Measurements from ENCODE around the gene GCNT3.

DNA sequence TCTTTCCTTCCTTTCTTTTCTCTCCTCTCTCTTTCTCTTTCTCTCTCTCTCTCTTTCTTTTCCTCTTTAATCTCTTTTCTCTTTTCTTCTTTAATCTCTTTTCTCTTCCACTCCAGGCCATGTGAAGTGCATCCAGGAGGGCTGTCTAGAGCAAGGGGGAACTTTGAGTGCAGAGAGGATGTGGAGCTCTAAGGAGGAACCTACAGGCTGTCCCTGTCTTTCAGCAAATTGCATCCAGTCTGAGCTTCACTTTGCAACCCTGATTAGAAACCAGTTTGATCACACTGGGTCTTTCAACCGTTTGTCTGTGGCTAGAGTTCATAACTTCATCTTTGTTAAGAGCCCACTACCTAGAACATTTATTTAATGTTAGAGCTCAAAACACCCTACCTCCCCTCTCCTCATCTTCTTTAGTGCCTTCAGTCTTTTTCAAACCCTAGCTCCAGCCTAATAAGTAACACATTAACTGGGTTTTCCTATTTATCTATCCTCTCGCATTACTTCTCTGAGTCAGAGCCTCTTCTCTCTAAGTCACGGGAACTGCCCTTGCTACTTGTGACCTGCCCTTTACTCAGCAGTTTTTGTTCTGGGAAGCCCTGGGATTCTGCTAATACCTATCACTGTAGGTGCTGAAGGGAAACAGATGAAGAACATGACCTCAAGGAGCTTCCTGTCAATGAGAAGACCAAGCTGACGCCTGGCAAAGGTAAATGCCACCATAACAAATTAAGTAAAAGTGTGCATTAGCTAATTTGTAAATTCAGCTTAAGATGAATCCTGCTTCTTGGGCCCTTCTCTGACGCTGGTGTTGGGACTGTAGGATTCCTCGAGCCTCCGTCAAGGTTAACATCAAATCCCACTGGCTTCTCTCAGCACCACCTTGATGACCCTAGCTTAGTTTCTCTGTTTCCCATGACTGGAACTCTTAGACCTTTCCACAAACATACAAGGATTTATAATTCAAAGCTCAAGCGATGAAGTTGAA lies at the start of gene GCNT3:
- TF ChIP-seq, protein P1, sequence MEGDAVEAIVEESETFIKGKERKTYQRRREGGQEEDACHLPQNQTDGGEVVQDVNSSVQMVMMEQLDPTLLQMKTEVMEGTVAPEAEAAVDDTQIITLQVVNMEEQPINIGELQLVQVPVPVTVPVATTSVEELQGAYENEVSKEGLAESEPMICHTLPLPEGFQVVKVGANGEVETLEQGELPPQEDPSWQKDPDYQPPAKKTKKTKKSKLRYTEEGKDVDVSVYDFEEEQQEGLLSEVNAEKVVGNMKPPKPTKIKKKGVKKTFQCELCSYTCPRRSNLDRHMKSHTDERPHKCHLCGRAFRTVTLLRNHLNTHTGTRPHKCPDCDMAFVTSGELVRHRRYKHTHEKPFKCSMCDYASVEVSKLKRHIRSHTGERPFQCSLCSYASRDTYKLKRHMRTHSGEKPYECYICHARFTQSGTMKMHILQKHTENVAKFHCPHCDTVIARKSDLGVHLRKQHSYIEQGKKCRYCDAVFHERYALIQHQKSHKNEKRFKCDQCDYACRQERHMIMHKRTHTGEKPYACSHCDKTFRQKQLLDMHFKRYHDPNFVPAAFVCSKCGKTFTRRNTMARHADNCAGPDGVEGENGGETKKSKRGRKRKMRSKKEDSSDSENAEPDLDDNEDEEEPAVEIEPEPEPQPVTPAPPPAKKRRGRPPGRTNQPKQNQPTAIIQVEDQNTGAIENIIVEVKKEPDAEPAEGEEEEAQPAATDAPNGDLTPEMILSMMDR (IDR thresholded peaks at IDR 0.05), result no peak
- TF ChIP-seq POLR2A (IDR thresholded peaks at IDR 0.05), result no peak

All from lower leg skin (tissue), 3 donors.